H9 (cell line): ENCODE measurements around the gene FAM78A. TPM values are rescaled to one million over a fixed set of nuclear protein-coding genes. Genes with fewer than 3 reads are reported as not detected.

Source experiments
- DNase-seq: peaks from one replicate; pipeline ENCODE4 v3.0.0-alpha.2; 2017
- H2AFZ ChIP-seq: one replicate; pipeline ENCODE4 v1.6.1; 2013; ENCODE audit warnings: mild to moderate bottlenecking, low read length, control low read depth, moderate library complexity
- H2AK5ac ChIP-seq: 2 replicates; pipeline ENCODE4 v1.6.1; 2013; ENCODE audit warnings: low read length, control low read depth, mixed read lengths; ENCODE audit not compliant: insufficient read length
- H2BK120ac ChIP-seq: one replicate; pipeline ENCODE4 v1.6.1; 2013; ENCODE audit warnings: low read depth, mild to moderate bottlenecking, low read length, control low read depth, inconsistent platforms; ENCODE audit not compliant: poor library complexity, severe bottlenecking
- H2BK12ac ChIP-seq: 2 replicates; pipeline ENCODE4 v1.6.1; 2013; ENCODE audit warnings: low read length, control low read depth, mixed read lengths, low read depth; ENCODE audit not compliant: insufficient read length
- H2BK15ac ChIP-seq: 2 replicates; pipeline ENCODE4 v1.6.1; 2013; ENCODE audit warnings: low read depth, low read length, control low read depth
- H2BK20ac ChIP-seq: one replicate; pipeline ENCODE4 v1.6.1; 2013; ENCODE audit warnings: low read depth, mild to moderate bottlenecking, low read length, control low read depth, inconsistent platforms; ENCODE audit not compliant: poor library complexity, severe bottlenecking
- H2BK5ac ChIP-seq: 2 replicates; pipeline ENCODE4 v1.6.1; 2013; ENCODE audit warnings: low read length, control low read depth, mixed read lengths; ENCODE audit not compliant: insufficient read length
- H3K14ac ChIP-seq: 2 replicates; pipeline ENCODE4 v1.6.1; 2013; ENCODE audit warnings: low read length, control low read depth; ENCODE audit not compliant: insufficient read depth
- H3K18ac ChIP-seq: 2 replicates; pipeline ENCODE4 v1.6.1; 2013; ENCODE audit warnings: low read depth, mild to moderate bottlenecking, mixed read lengths, low read length, control low read depth; ENCODE audit not compliant: insufficient read length
- H3K23ac ChIP-seq: 2 replicates; pipeline ENCODE4 v1.6.1; 2013; ENCODE audit warnings: low read length, control low read depth, mixed read lengths, low read depth; ENCODE audit not compliant: insufficient read length
- H3K23me2 ChIP-seq: 2 replicates; pipeline ENCODE4 v1.6.1; 2013; ENCODE audit warnings: low read depth, mild to moderate bottlenecking, mixed read lengths, low read length, control low read depth; ENCODE audit not compliant: insufficient read length, poor library complexity, severe bottlenecking
- H3K27ac ChIP-seq: 2 replicates; pipeline ENCODE4 v1.5.1; 2013; ENCODE audit warnings: low read length, control low read depth, mixed read lengths, low read depth; ENCODE audit not compliant: insufficient read length
- H3K27me3 ChIP-seq: 2 replicates; pipeline ENCODE4 v1.6.1; 2013; ENCODE audit warnings: low read length, control low read depth, inconsistent platforms; ENCODE audit not compliant: insufficient read depth
- H3K4ac ChIP-seq: 2 replicates; pipeline ENCODE4 v1.6.1; 2013; ENCODE audit warnings: low read depth, mild to moderate bottlenecking, control low read depth, inconsistent platforms, low read length, moderate library complexity
- H3K4me1 ChIP-seq: 2 replicates; pipeline ENCODE4 v1.6.1; 2013; ENCODE audit warnings: low read length, control low read depth, inconsistent platforms; ENCODE audit not compliant: insufficient read depth
- H3K4me2 ChIP-seq: 2 replicates; pipeline ENCODE4 v1.6.1; 2013; ENCODE audit warnings: low read length, control low read depth, mixed read lengths; ENCODE audit not compliant: insufficient read length, insufficient read depth
- H3K56ac ChIP-seq: 2 replicates; pipeline ENCODE4 v1.6.1; 2013; ENCODE audit warnings: low read depth, mild to moderate bottlenecking, mixed read lengths, low read length, control low read depth; ENCODE audit not compliant: insufficient read length
- H3K79me1 ChIP-seq: 2 replicates; pipeline ENCODE4 v1.6.1; 2013; ENCODE audit warnings: low read depth, mild to moderate bottlenecking, moderate library complexity, low read length, control low read depth, inconsistent platforms; ENCODE audit not compliant: insufficient read depth, poor library complexity, severe bottlenecking
- H3K79me2 ChIP-seq: 2 replicates; pipeline ENCODE4 v1.6.1; 2013; ENCODE audit warnings: low read length, control low read depth, inconsistent platforms; ENCODE audit not compliant: insufficient read depth
- H3K9ac ChIP-seq: 2 replicates; pipeline ENCODE4 v1.6.1; 2013; ENCODE audit warnings: low read length, control low read depth, mixed read lengths; ENCODE audit not compliant: insufficient read length; ENCODE audit errors: extremely low read depth
- H3K9me3 ChIP-seq: one replicate; pipeline ENCODE4 v1.6.1; 2013; ENCODE audit warnings: low read depth, low read length, inconsistent platforms; ENCODE audit not compliant: control insufficient read depth
- H3T11ph ChIP-seq: one replicate; pipeline ENCODE4 v1.6.1; 2013; ENCODE audit warnings: mild to moderate bottlenecking, low read length, control low read depth, inconsistent platforms
- H4K20me1 ChIP-seq: one replicate; pipeline ENCODE4 v1.6.1; 2013; ENCODE audit not compliant: control insufficient read depth, insufficient read length, insufficient read depth
- H4K5ac ChIP-seq: 2 replicates; pipeline ENCODE4 v1.6.1; 2013; ENCODE audit warnings: low read depth, mild to moderate bottlenecking, mixed read lengths, low read length, control low read depth; ENCODE audit not compliant: insufficient read length
- H4K8ac ChIP-seq: replicated peaks from 2 replicates; pipeline ENCODE4 v1.6.1; 2013; ENCODE audit warnings: low read length, control low read depth, mixed read lengths, low read depth; ENCODE audit not compliant: insufficient read length
- H4K91ac ChIP-seq: 2 replicates; pipeline ENCODE4 v1.6.1; 2013; ENCODE audit warnings: low read depth, mild to moderate bottlenecking, moderate library complexity, mixed read lengths, low read length, control low read depth; ENCODE audit not compliant: insufficient read length
- H3K27ac Mint-ChIP-seq, 3 experiments: 2 replicates in 2 of 3; 3 replicates in 1 of 3; pipeline ENCODE4 v1.8.0; 2020 to 2021; ENCODE audit warnings: mixed read lengths in 3 of 3, mild to moderate bottlenecking in 1 of 3, moderate library complexity in 1 of 3
- H3K27me3 Mint-ChIP-seq: 2 replicates; pipeline ENCODE4 v1.8.0; 2021; ENCODE audit warnings: low read depth, mild to moderate bottlenecking, moderate library complexity, mixed read lengths
- H3K36me3 Mint-ChIP-seq, 3 experiments: 2 replicates in 2 of 3; 3 replicates in 1 of 3; pipeline ENCODE4 v1.8.0; 2020 to 2021; ENCODE audit warnings: low read depth in 3 of 3, mixed read lengths in 3 of 3; ENCODE audit not compliant: insufficient read depth in 1 of 3
- H3K4me1 Mint-ChIP-seq, 2 experiments: 2 replicates each; pipeline ENCODE4 v1.8.0; 2020; ENCODE audit warnings: mixed read lengths in 2 of 2
- H3K4me3 Mint-ChIP-seq, 2 experiments: 2 replicates in 1 of 2; 3 replicates in 1 of 2; pipeline ENCODE4 v1.8.0; 2020 to 2021; ENCODE audit warnings: mild to moderate bottlenecking in 2 of 2, mixed read lengths in 2 of 2, moderate library complexity in 1 of 2
- H3K9me3 Mint-ChIP-seq, 2 experiments: 2 replicates in 1 of 2; 3 replicates in 1 of 2; pipeline ENCODE4 v1.8.0; 2020; ENCODE audit warnings: mild to moderate bottlenecking in 2 of 2, mixed read lengths in 2 of 2, moderate library complexity in 1 of 2
- WGBS: extraction: QIAGEN DNeasy Blood & Tissue Kit; methylation state at CpG from one replicate; pipeline ENCODE4 v1.1.7; 2013; ENCODE audit warnings: missing lambda C conversion rate, low lambda C conversion rate, mixed read lengths; ENCODE audit not compliant: insufficient read length; ENCODE audit errors: extremely low coverage; 5-methylcytosine and 5-hydroxymethylcytosine counted together
- total RNA-seq: library from RNA; stranded (reverse); gene quantifications from 2 replicates; pipeline ENCODE4 v1.2.1, GENCODE V29; 2021
- TF ChIP-seq, protein P1 (sequence below): fragments of 200-600 bp; sonication (generic); conservative IDR thresholded peaks from 3 replicates; pipeline ENCODE4 v1.8.0; 2021; ENCODE audit warnings: antibody characterized with exemption, mild to moderate bottlenecking

The FAM78A gene
- total RNA-seq, 1 experiment from 2014 or later, result 1.9 TPM

DNA sequence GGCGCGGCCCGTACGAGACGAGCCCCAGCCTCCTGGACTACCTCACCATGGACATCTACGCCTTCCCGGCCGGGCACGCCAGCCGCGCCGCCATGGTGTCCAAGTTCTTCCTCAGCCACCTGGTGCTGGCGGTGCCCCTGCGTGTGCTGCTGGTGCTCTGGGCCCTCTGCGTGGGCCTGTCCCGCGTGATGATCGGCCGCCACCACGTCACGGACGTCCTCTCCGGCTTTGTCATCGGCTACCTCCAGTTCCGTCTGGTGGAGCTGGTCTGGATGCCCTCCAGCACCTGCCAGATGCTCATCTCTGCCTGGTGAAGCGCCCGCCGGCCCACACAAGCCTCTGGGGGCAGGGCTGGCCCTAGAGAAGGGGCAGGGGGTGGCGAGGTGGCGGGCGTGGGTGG lies 31.7 kb upstream of the FAM78A start:
- H3K27ac Mint-ChIP-seq, result no peak overlapping the region
- H2BK5ac ChIP-seq, result no peak overlapping the region

More for the DNA sequence above, 31.7 kb upstream of the FAM78A start:
- Histone ChIP-seq H2BK120ac (no peak overlapping the region), H3K18ac (no peak overlapping the region), H3K4me1 (no peaks in the 10 kb centered on the region), H4K20me1 (no peaks in the 10 kb centered on the region), H3K23ac (no peak overlapping the region), H3K79me1 (no peaks in the 10 kb centered on the region), H3K9me3 (no peaks in the 10 kb centered on the region), H3K23me2 (no peaks in the 10 kb centered on the region), H3K4ac (no peak overlapping the region), H2AK5ac (no peak overlapping the region), H2BK15ac (no peak overlapping the region), H3K79me2 (no peaks in the 10 kb centered on the region), H3K9ac (no peak overlapping the region), H2BK20ac (no peak overlapping the region), H4K5ac (no peak overlapping the region), H3K14ac (no peak overlapping the region; the same call in 1 of the 2 replicates), H3K27me3 (no peaks in the 10 kb centered on the region), H3K4me2 (no peak overlapping the region), H4K8ac (no peak overlapping the region), H4K91ac (no peak overlapping the region), H2BK12ac (no peak overlapping the region), H2AFZ (no peak overlapping the region), H3K27ac (no peak overlapping the region), H3K56ac (no peak overlapping the region), H3T11ph (no peak overlapping the region)
- WGBS, result no CpG with 5 or more reads among the region's 31 CpGs
- H3K4me3 Mint-ChIP-seq, result no peak overlapping the region
- TF ChIP-seq, protein P1, sequence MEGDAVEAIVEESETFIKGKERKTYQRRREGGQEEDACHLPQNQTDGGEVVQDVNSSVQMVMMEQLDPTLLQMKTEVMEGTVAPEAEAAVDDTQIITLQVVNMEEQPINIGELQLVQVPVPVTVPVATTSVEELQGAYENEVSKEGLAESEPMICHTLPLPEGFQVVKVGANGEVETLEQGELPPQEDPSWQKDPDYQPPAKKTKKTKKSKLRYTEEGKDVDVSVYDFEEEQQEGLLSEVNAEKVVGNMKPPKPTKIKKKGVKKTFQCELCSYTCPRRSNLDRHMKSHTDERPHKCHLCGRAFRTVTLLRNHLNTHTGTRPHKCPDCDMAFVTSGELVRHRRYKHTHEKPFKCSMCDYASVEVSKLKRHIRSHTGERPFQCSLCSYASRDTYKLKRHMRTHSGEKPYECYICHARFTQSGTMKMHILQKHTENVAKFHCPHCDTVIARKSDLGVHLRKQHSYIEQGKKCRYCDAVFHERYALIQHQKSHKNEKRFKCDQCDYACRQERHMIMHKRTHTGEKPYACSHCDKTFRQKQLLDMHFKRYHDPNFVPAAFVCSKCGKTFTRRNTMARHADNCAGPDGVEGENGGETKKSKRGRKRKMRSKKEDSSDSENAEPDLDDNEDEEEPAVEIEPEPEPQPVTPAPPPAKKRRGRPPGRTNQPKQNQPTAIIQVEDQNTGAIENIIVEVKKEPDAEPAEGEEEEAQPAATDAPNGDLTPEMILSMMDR, result no peak
- DNase-seq, result no peak
- H3K4me1 Mint-ChIP-seq, result peaks cover 18 to 19% of the 10 kb centered on the region in 2 experiments
- H3K27me3 Mint-ChIP-seq, result peaks cover 4% of the 10 kb centered on the region; the same call in 1 of the 2 replicates
- H3K36me3 Mint-ChIP-seq, result peaks cover 0 to 4% (median 0%) of the 10 kb centered on the region in 3 experiments; a peak in 2 of 7 replicates
- H3K9me3 Mint-ChIP-seq, result no peaks in the 10 kb centered on the region; a peak in 1 of 5 replicates
